H1 (cell line): ENCODE results near the gene PSMD13. TPM values are rescaled to one million over a fixed set of nuclear protein-coding genes. Genes with fewer than 3 reads are reported as not detected.

Experiments
- ASH2L ChIP-seq: fragments of 200-600, 300-600 bp; sonication (generic); IDR thresholded peaks from one replicate; pipeline ENCODE4 v1.7.1; 2017; ENCODE audit warnings: low read length
- BCL11A ChIP-seq, 2 experiments: IDR thresholded peaks; one replicate each; pipeline ENCODE4 v1.6.1; 2011; ENCODE audit warnings: low read depth in 2 of 2, low read length in 2 of 2, mild to moderate bottlenecking in 2 of 2
- CHD1 ChIP-seq: IDR thresholded peaks from 2 replicates; pipeline ENCODE4 v1.6.1; 2012; ENCODE audit warnings: low read depth, low read length, improper control_type of control experiment
- CHD2 ChIP-seq: IDR thresholded peaks from 2 replicates; pipeline ENCODE4 v1.6.1; 2012; ENCODE audit warnings: low read length, improper control_type of control experiment
- CREB1 ChIP-seq: IDR thresholded peaks from 2 replicates; pipeline ENCODE4 v1.6.1; 2012; ENCODE audit warnings: inconsistent platforms
- CTCF ChIP-seq, 3 experiments: IDR thresholded peaks; 1 replicate in 2 of 3; 2 replicates in 1 of 3; pipeline versions ENCODE4 v1.5.1 to v1.6.1; 2011; ENCODE audit warnings: low read length in 3 of 3, mild to moderate bottlenecking in 3 of 3, inconsistent platforms in 2 of 3, low read depth in 1 of 3, moderate library complexity in 1 of 3; ENCODE audit not compliant: insufficient read depth in 1 of 3; ENCODE audit errors: control extremely low read depth in 1 of 3
- FOSL1 ChIP-seq: IDR thresholded peaks from 2 replicates; pipeline ENCODE4 v1.6.1; 2011; ENCODE audit warnings: mild to moderate bottlenecking, low read depth, low read length, moderate library complexity; ENCODE audit not compliant: insufficient read depth
- HDAC2 ChIP-seq, 2 experiments: fragments of 300-600 bp in 1 of 2; sonication (generic) in 1 of 2; IDR thresholded peaks; 2 replicates each; pipeline ENCODE4 v1.6.1; 2011 to 2012; ENCODE audit warnings: low read depth in 2 of 2, low read length in 2 of 2, mild to moderate bottlenecking in 2 of 2, moderate library complexity in 2 of 2, borderline replicate concordance in 1 of 2, inconsistent platforms in 1 of 2
- KDM4A ChIP-seq: IDR thresholded peaks from one replicate; pipeline ENCODE4 v1.7.1; 2012; ENCODE audit warnings: low read depth, mild to moderate bottlenecking, moderate library complexity, low read length, inconsistent platforms; ENCODE audit not compliant: severe bottlenecking
- KDM5A ChIP-seq: fragments of 200-600 bp; IDR thresholded peaks from 2 replicates; pipeline ENCODE4 v1.7.1; 2012; ENCODE audit warnings: mild to moderate bottlenecking, low read length, inconsistent platforms, mixed read lengths
- MAX ChIP-seq: IDR thresholded peaks from 2 replicates; pipeline ENCODE4 v1.6.1; 2012; ENCODE audit warnings: inconsistent platforms
- POLR2A ChIP-seq, 2 experiments: IDR thresholded peaks; 1 replicate in 1 of 2; 2 replicates in 1 of 2; pipeline ENCODE4 v1.6.1; 2011; ENCODE audit warnings: low read depth in 2 of 2, low read length in 2 of 2, mild to moderate bottlenecking in 2 of 2; ENCODE audit errors: control extremely low read depth in 1 of 2
- SAP30 ChIP-seq: fragments of 300-600 bp; sonication (generic); IDR thresholded peaks from 2 replicates; pipeline ENCODE4 v1.7.1; 2012; ENCODE audit warnings: low read length, moderate library complexity, mild to moderate bottlenecking, inconsistent platforms; ENCODE audit not compliant: insufficient read depth, insufficient replicate concordance
- SIN3A ChIP-seq, 2 experiments: IDR thresholded peaks in 1 of 2; conservative IDR thresholded peaks in 1 of 2; 2 replicates each; pipeline ENCODE4 v1.6.1; 2011 to 2012; ENCODE audit warnings: low read length in 2 of 2, improper control_type of control experiment in 1 of 2, low read depth in 1 of 2, mild to moderate bottlenecking in 1 of 2
- SIRT6 ChIP-seq: IDR thresholded peaks from one replicate; pipeline ENCODE4 v1.7.1; 2012; ENCODE audit warnings: low read length, inconsistent platforms
- SP4 ChIP-seq: IDR thresholded peaks from 2 replicates; pipeline ENCODE4 v1.6.1; 2012; ENCODE audit warnings: low read length, inconsistent platforms
- TAF1 ChIP-seq: IDR thresholded peaks from 2 replicates; pipeline ENCODE4 v1.6.1; 2011; ENCODE audit warnings: mild to moderate bottlenecking, low read depth, low read length
- TAF7 ChIP-seq: optimal IDR thresholded peaks from 2 replicates; pipeline ENCODE3; 2011; ENCODE audit warnings: low read depth, mild to moderate bottlenecking, inconsistent platforms, low read length, moderate library complexity, borderline replicate concordance
- TBP ChIP-seq: IDR thresholded peaks from 2 replicates; pipeline ENCODE4 v1.6.1; 2011; ENCODE audit warnings: low read depth, low read length, improper control_type of control experiment
- ZNF274 ChIP-seq: IDR thresholded peaks from 2 replicates; pipeline ENCODE4 v1.7.0; 2012; ENCODE audit warnings: low read length, borderline replicate concordance; ENCODE audit errors: extremely low read depth
- polyA plus RNA-seq, 7 experiments: library from polyadenylated mRNA; depleted of rRNA in 3 of 7; stranded (reverse) in 5 of 7; unstranded in 2 of 7; fragments of >200 nt in 5 of 7; fragments of 200-250 nt in 2 of 7; gene quantifications; 1 replicate in 5 of 7; 2 replicates in 1 of 7; 4 replicates in 1 of 7; pipeline versions ENCODE4 v1.2.1 to v1.2.3, GENCODE V29; 2011 to 2013; ENCODE audit warnings: missing spikeins in 2 of 7, mixed read lengths in 2 of 7
- total RNA-seq: library from RNA; stranded (reverse); fragmentation: NEBNext Ultra II Directional; extraction: Animal tissue kit (Norgen Biotek cat#: 25700); gene quantifications from 2 replicates; pipeline ENCODE4 v1.2.1, GENCODE V29; 2021
- TF ChIP-seq, protein P1 (sequence below): IDR thresholded peaks from 2 replicates; pipeline ENCODE4 v1.6.1; 2012; ENCODE audit warnings: inconsistent platforms

Gene PSMD13
- total and polyA plus RNA-seq, 2 of the 8 experiments (the other 6 are each of a cell fraction or from before 2014, with no cell fraction given), result 121 to 141 TPM

- TF ChIP-seq SP4 (0 out of 2 replicates have a peak, but pooled peaks have one; percentile 33), SIRT6 (no peak), MAX (0 out of 2 replicates have a peak, but pooled peaks have one; percentile 8), ZNF274 (no peak), SAP30 (peak; percentile 86), CREB1 (peak; percentile 90), TAF7 (no peak), BCL11A (IDR thresholded peaks at IDR 0.05; ENCODE audit: low read depth in 2 of 2, low read length in 2 of 2) (no peak), CHD2 (no peak), KDM4A (peak; percentile 82), HDAC2 (IDR thresholded peaks at IDR 0.05; ENCODE audit: borderline replicate concordance in 1 of 2, low read depth in 2 of 2, low read length in 2 of 2) (no peak), TBP (peak; percentile 57; the same call in 1 of the 2 replicates), ASH2L (peak; percentile 57), TAF1 (peak; percentile 79), KDM5A (no peak), SIN3A (conservative IDR thresholded peaks at IDR 0.05 in 1 of 2, IDR thresholded peaks at IDR 0.05 in 1 of 2; ENCODE audit: low read depth in 1 of 2, low read length in 2 of 2) (0 out of 4 replicates have a peak, but pooled peaks of 1 of the 2 experiments have one; percentile 85), POLR2A (IDR thresholded peaks at IDR 0.05; ENCODE audit: control extremely low read depth in 1 of 2, low read depth in 2 of 2, low read length in 2 of 2) (peak in 1 of 2 experiments; percentile 67; a peak in 2 of 3 replicates), FOSL1 (no peak), CHD1 (no peak), CTCF (IDR thresholded peaks at IDR 0.05; ENCODE audit: control extremely low read depth in 1 of 3, insufficient read depth in 1 of 3, low read depth in 1 of 3, low read length in 3 of 3) (peak in 2 of 3 experiments; percentile 0 to 11; a peak in 3 of 4 replicates)
- TF ChIP-seq, protein P1, sequence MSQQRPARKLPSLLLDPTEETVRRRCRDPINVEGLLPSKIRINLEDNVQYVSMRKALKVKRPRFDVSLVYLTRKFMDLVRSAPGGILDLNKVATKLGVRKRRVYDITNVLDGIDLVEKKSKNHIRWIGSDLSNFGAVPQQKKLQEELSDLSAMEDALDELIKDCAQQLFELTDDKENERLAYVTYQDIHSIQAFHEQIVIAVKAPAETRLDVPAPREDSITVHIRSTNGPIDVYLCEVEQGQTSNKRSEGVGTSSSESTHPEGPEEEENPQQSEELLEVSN, result no peak
Observed at GRCh38 chr11:235997-236773, 591 bp upstream of the PSMD13 start, which contains the start of gene SIRT3 (continued).
